TTC549 (cell line): ENCODE data around the gene MXD3.

ENCODE experiments used
- FAIRE-seq: peaks from 2 replicates; lab custom pipeline; 2012; peaks lifted over from hg19 to GRCh38; lab: Jason Lieb, UNC

MXD3 gene

DNA sequence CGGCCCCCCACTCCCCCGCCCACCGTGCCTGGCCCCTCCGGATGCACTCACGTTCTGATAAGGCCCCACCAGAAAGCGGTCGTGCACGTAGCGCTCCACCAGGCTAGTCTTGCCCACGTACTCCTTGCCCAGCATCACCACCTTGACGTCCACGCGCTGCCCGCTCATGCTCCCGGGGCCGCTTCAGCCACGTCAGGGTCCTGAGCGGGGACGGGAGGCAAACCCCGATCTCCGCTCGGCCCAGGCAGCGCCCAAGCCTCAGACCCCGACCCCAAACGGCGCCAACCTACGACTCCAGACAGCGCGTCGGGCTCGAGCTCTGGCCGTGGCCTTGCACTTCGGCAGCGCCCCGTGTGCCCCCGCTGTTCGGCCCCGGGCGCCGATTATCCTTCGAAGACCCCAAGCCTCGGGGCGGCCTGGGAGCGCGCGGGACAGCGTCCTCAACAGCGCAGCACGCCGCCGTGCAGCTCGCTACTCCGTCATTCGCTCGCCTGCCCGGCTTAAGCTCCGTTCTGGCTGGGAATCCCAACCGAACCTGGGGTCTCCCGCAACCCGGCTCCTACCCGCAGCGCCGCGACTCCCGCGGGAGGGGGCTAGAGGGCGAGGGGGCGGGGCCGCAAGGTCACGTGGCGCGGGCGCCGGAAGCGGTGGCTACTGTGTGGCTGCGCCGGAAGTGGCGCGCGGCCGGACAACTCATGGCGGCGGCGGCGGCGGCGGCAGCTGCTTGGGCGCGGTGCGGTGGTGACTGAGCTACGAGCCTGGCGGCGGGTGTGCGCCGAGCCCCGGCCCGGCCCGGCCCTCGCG lies 8.4 kb downstream of the MXD3 start, which contains the start of the genes PRELID1 and RAB24:
PRELID1 (plus strand) TSS at position 679 of the 804 bp plus-strand sequence. CDS start 187 bp downstream, outside the sequence.
RAB24 (minus strand) TSS at position 599 of the 804 bp plus-strand sequence; CDS start at position 168, 431 bp downstream.
- FAIRE-seq = no peak

DNA sequence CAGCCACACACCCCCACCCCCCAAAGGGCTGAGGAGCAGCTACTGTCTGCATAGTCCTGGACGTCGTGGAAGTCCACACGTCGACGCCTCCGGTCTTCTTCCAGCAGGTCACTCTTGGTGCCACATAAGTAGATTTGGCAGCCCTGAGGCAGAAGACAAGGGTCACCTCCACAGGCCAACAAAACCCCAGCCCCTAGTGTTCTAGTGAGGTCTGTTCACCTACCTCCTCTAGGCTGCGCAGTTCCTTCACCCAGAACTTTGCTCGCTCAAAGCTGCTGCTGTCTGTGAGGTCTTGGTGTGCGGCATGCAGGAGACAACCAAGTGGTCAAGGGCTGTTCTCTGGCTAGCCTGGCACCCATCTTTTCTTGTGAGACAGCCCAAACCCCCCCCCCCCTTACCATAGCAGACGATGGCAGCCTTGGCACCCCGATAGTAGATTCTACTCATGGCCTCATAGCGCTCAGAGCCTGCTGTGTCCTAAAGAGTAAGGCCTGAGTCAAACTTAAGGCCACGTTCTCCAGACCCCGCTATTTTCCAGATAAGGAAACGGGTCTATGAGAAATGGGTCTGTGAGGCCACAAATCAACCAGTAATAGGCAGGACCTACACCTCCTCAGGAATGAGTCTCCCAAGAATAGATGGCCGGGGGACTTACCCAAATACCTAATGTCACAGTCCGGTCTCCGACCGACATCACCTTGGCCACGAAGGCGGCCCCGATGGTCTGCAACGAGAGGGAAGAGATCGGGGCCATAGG lies 9.2 kb downstream of the MXD3 start:
- no peak for FAIRE-seq

GRCh38 chr5:177301503-177302165 lies 10.1 kb downstream of the MXD3 start:
- FAIRE-seq = no peak

GRCh38 chr5:177300951-177301350 lies 10.7 kb downstream of the MXD3 start:
- no peak for FAIRE-seq

GRCh38 chr5:177300236-177300880 lies 11.3 kb downstream of the MXD3 start:
- no peak for FAIRE-seq

GRCh38 chr5:177299697-177300096 lies 12.0 kb downstream of the MXD3 start:
- FAIRE-seq = no peak

DNA sequence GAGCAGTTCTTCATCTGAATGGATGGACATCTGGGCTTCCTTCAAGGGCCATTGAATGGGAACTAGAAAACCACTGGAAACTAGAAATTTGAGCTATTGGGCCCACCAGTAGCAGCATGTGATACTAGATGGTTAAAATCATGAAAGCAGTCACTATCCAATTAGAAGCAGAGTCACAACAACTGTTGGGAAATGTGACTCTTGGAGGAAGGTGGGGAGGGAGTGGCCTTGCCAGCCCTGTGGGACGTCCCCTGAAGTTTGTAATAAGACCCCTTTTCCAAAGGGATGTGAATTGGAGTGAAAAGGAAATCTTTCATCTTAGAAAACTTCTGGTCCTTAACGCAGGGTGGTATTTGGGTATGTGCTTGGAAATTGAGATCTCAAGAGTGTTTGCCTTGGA lies 13.8 kb downstream of the MXD3 start:
- no peak for FAIRE-seq

- FAIRE-seq = no peak
These were observed 15.1 kb downstream of the MXD3 start for GRCh38 chr5:177296581-177296980.

GRCh38 chr5:177295924-177296323 lies 15.8 kb downstream of the MXD3 start:
- FAIRE-seq = no peak

- no peak for FAIRE-seq
These were observed 17.1 kb downstream of the MXD3 start for GRCh38 chr5:177294632-177295031.

GRCh38 chr5:177293819-177294581 lies 17.7 kb downstream of the MXD3 start:
- no peak for FAIRE-seq

DNA sequence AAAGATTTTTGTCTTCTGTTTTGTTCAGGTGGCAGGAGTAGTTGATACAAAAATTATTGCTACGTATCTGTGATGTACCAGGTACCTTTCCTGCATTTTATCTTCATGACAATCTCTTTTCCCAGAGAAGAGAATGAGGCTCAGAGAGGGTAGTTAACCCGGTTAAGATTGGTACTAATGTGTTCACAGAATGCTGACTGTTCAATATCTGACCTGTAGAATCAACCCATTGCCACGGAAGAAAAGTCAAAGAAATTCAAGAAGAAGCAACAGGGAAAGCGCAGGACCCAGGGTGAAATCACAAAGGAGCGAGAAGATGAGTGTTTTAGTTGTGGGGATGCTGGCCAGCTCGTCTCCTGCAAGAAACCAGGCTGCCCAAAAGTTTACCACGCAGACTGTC lies 20.0 kb downstream of the MXD3 start:
- FAIRE-seq = no peak

DNA sequence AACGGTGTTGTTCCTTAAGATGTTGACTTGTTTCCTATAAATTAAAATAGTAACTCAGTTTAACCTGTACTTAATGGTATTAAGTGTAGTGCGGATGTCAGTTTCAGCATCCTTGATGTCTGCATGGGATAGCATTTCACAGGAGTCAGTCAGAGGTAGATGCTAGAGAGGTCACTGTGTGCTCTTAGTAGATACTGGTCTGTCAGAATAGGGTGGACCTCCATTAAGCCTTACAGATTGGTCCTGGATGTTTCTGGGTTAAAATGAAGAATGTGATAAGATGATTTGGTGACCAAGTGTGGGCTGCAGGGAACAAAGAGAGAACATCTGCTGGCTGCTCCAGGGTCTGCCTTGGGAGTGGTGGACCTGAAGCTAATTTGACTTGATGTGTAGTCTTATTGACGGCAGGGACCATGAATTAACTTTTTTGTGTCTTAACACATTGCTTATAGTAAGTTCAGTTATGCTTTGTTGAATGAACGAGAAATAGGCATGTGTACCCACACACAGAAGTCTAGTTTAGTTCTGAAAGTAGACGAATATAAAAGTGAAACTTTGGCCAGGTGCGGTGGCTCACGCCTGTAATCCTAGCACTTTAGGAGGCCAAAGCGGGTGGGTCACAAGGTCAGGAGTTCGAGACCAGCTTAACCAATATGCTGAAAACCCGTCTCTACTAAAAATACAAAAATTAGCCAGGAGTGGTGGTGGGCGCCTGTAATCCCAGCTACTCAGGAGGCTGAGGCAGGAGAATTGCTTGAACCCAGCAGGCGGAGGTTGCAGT lies 20.7 kb downstream of the MXD3 start:
- no peak for FAIRE-seq

GRCh38 chr5:177288191-177288590 lies 23.5 kb downstream of the MXD3 start:
- FAIRE-seq = no peak

DNA sequence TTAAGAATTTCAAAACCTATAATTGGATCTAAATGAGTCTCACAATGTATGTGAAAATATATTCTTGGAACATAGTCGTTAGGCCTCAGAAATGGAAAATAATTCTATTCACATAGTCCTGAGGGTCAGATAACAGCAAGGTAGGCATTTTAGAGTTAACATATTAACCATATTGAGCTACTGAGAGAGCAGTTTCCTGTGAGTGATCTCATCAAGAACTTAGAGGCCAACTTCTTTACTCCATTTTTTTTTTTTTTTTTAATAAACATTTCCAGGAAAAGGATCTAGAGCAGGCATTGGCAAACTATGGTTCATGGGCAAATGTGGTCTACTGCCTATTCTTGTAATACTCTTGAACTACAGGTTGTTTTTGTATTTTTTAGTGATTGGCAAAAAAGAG lies 34.8 kb downstream of the MXD3 start:
- no peak for FAIRE-seq

GRCh38 chr5:177275883-177276282 lies 35.8 kb downstream of the MXD3 start:
- no peak for FAIRE-seq

DNA sequence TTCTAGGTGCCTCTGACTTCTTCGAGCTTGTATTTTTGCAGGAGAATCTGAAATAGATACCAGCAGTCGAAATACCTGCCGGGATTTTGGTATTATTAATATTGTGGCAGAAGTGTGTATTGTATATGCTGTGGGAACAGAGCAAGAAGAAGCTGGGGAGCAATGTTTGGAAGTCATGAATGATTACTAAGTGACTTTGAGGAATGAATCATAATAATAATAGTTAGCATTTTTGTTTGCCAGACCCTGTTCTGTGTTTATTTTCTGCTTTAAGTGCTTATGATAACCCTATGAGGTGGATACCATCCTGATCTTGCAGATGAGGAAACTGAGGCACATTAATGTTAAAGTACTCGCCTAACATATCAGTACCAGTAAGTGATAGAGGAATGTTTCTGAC lies 40.6 kb downstream of the MXD3 start:
- FAIRE-seq = no peak

DNA sequence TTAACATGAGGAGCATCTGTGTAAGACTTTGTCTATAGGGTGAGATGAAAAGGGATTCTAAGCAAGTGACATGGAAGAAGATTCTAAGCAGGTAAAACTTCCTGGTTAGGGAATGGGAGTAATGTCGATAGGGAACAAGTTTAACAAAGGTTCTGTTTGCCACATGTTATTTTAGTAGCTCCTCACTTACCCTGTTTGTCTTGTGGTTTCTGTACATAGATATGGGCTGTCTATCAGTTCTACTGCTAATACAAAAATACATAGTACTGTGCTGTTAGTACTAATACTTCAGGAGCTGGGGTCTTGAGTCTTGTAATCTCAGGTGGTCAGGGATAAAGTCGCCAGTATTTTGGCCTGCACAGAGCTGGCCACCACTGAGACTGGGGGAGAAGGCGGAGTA lies 41.0 kb downstream of the MXD3 start:
- FAIRE-seq = no peak

DNA sequence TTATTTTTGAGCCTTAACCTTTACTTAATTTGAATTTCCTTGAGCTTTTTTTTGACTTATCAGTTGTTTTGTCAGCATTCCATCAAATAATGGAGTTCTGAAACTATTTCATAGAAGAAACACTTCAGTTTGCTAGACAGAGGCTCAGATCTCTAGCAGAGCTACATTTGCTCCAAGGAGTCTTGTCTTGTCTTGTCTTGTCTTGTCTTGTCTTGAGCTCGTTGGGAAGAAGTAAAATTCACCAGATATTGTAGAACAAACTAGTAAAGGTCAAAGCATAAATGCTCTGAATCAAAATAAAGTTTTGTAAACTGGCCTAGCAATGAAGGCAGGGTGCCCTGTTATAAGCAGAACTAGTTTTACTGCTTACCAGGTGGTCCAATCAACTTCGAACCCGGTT lies 41.7 kb downstream of the MXD3 start:
- no peak for FAIRE-seq

- no peak for FAIRE-seq
These were observed 42.3 kb downstream of the MXD3 start for GRCh38 chr5:177269232-177269895.
